HG03095 (cell line): ENCODE data around the gene ZNF559.

Experiments
- ATAC-seq: cut with Tn5 transposase; IDR thresholded peaks from one replicate; pipeline ENCODE4 v1.9.1; 2021; ENCODE audit warnings: moderate library complexity; ENCODE audit not compliant: unreplicated experiment

ZNF559 gene

GRCh38 chr19:9352505-9352904 lies 28.5 kb downstream of the ZNF559 start:
- no peak for ATAC-seq

- no peak for ATAC-seq
These were observed 29.0 kb downstream of the ZNF559 start for GRCh38 chr19:9353011-9353410.

GRCh38 chr19:9354651-9355050 lies 30.7 kb downstream of the ZNF559 start:
- no peak for ATAC-seq

- ATAC-seq = no peak
These were observed 38.9 kb downstream of the ZNF559 start, which contains the start of gene ZNF177 for GRCh38 chr19:9362905-9363304. TSS of gene ZNF177 (plus strand) at chr19:9363013. CDS start at chr19:9378312, 15,299 bp downstream.

- ATAC-seq = no peak
These were observed 47.0 kb downstream of the ZNF559 start for GRCh38 chr19:9370738-9371619.

- no peak for ATAC-seq
These were observed 57.4 kb downstream of the ZNF559 start for GRCh38 chr19:9381361-9381785.
